ENCODE data around the gene ANKRD50. TPM values are rescaled to one million over a fixed set of nuclear protein-coding genes. Genes with fewer than 3 reads are reported as not detected.

Gene ANKRD50
- total RNA-seq, 2 experiments from 2014 or later, result 0.36 to 0.54 TPM

- ChIA-PET POLR2A (no interaction called here), CTCF (no interaction called here)
- intact Hi-C loops (cut with micrococcal nuclease), result no loop called here
- DNase-seq (no peak), ATAC-seq (no peak)
- Mint-ChIP-seq H3K4me3 (no peak overlapping the region), H3K27ac (no peak overlapping the region), H3K9me3 (peaks cover 5% of the 10 kb centered on the region), H3K27me3 (no peaks in the 10 kb centered on the region), H3K4me1 (ENCODE audit: low read depth) (peaks cover 7% of the 10 kb centered on the region), H3K36me3 (ENCODE audit: low read depth) (no peaks in the 10 kb centered on the region)
- TF ChIP-seq, protein P1, sequence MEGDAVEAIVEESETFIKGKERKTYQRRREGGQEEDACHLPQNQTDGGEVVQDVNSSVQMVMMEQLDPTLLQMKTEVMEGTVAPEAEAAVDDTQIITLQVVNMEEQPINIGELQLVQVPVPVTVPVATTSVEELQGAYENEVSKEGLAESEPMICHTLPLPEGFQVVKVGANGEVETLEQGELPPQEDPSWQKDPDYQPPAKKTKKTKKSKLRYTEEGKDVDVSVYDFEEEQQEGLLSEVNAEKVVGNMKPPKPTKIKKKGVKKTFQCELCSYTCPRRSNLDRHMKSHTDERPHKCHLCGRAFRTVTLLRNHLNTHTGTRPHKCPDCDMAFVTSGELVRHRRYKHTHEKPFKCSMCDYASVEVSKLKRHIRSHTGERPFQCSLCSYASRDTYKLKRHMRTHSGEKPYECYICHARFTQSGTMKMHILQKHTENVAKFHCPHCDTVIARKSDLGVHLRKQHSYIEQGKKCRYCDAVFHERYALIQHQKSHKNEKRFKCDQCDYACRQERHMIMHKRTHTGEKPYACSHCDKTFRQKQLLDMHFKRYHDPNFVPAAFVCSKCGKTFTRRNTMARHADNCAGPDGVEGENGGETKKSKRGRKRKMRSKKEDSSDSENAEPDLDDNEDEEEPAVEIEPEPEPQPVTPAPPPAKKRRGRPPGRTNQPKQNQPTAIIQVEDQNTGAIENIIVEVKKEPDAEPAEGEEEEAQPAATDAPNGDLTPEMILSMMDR (IDR thresholded peaks at IDR 0.05), result no peak
Observed at GRCh38 chr4:124633285-124633941, 79.1 kb downstream of the ANKRD50 start.

- POLR2A ChIA-PET, result no interaction called here
- CTCF ChIA-PET, result no interaction called here
- Mint-ChIP-seq H3K4me3 (no peak overlapping the region), H3K27ac (no peak overlapping the region), H3K36me3 (ENCODE audit: low read depth) (no peaks in the 10 kb centered on the region), H3K4me1 (ENCODE audit: low read depth) (peaks cover 7% of the 10 kb centered on the region), H3K9me3 (peaks cover 2% of the 10 kb centered on the region), H3K27me3 (no peaks in the 10 kb centered on the region)
- TF ChIP-seq, protein P1 (IDR thresholded peaks at IDR 0.05), result no peak
- DNase-seq, result no peak
- no peak for ATAC-seq
- intact Hi-C loops (cut with micrococcal nuclease), result no loop called here
Observed at GRCh38 chr4:124632439-124632838, 80.1 kb downstream of the ANKRD50 start.

- peaks cover 7% of the 10 kb centered on the region for H3K4me1 Mint-ChIP-seq (ENCODE audit: low read depth)
- no peaks in the 10 kb centered on the region for H3K9me3 Mint-ChIP-seq
- ChIA-PET CTCF (no interaction called here), POLR2A (no interaction called here)
- no peaks in the 10 kb centered on the region for H3K27me3 Mint-ChIP-seq
- ATAC-seq (peak; percentile 61), DNase-seq (peak; percentile 13)
- no peaks in the 10 kb centered on the region for H3K36me3 Mint-ChIP-seq (ENCODE audit: low read depth)
- H3K4me3 Mint-ChIP-seq, result no peak overlapping the region
- no peak overlapping the region for H3K27ac Mint-ChIP-seq
- TF ChIP-seq, protein P1 (IDR thresholded peaks at IDR 0.05), result no peak
- intact Hi-C loops (cut with micrococcal nuclease), result no loop called here
Observed at GRCh38 chr4:124631760-124632159, 80.8 kb downstream of the ANKRD50 start.

- ATAC-seq, result no peak
- TF ChIP-seq, protein P1 (IDR thresholded peaks at IDR 0.05), result no peak
- H3K27me3 Mint-ChIP-seq, result no peaks in the 10 kb centered on the region
- no peaks in the 10 kb centered on the region for H3K9me3 Mint-ChIP-seq
- CTCF ChIA-PET, result no interaction called here
- no peak for DNase-seq
- H3K27ac Mint-ChIP-seq, result no peak overlapping the region
- H3K36me3 Mint-ChIP-seq (ENCODE audit: low read depth), result no peaks in the 10 kb centered on the region
- intact Hi-C loops (cut with micrococcal nuclease), result no loop called here
- POLR2A ChIA-PET, result no interaction called here
- peaks cover 7% of the 10 kb centered on the region for H3K4me1 Mint-ChIP-seq (ENCODE audit: low read depth)
- H3K4me3 Mint-ChIP-seq, result no peak overlapping the region
Observed at GRCh38 chr4:124629681-124630080, 82.9 kb downstream of the ANKRD50 start.

Measured in activated CD8-positive, alpha-beta T cell treated with anti-CD3 and anti-CD28 coated beads for 36 hours (primary cell).